ENCODE results near the gene PAK2. TPM values are rescaled to one million over a fixed set of nuclear protein-coding genes. Genes with fewer than 3 reads are reported as not detected.

PAK2 gene
- total and polyA plus RNA-seq, 9 of the 15 experiments (the other 6 are each of a cell fraction or from before 2014, with no cell fraction given), result 13.2 to 72.4 (median 35.7) TPM

DNA sequence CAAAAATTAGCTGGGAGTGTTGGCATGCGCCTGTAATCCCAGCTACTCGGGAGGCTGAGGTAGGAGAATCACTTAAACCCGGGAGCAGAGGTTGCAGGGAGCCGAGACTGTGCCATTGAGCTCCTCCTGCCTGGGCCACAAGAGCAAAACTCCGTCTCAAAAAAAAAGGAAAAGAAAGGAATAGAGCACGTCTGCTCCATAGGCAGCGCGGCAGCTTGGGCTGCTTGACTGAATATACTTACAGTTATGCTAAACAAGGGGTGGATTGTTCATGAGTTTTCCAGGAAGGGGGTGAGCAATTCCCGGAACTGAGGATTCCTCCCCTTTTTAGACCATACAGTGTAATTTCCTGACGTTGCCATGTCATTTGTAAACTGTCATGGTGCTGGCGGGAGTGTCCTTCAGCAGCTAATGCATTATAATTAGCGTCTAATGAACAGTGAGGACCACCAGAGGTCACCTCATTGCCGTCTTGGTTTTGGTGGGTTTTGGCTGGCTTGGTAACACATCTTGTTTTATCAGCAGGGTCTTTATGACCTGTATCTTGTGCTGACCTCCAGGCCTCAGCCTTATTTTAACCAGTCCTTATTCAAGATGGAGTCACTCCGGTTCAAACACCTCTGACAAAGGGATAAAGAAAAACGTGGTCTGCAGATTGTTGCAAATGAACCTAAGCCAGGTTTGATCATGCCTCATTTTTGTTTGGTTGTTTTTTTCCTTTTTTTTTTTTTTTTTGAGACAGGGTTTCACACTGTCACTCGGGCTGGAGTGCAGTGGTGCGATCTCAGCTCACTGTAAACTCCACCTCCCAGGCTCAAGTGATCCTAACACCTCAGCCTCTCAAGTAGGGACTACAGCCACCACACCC is 103.1 kb downstream of the PAK2 start (continued):
- no peak for TF ChIP-seq KAT2B (IDR thresholded peaks at IDR 0.05; ENCODE audit: low read depth, low read length)
- peak; percentile 79; the same call in 1 of the 2 replicates for TF ChIP-seq MTA3 (IDR thresholded peaks at IDR 0.05; ENCODE audit: borderline replicate concordance)
- no peak for TF ChIP-seq CBFA2T3 (IDR thresholded peaks at IDR 0.05)
- peak; percentile 55; the same call in 1 of the 2 replicates for TF ChIP-seq SMARCA5 (IDR thresholded peaks at IDR 0.05)
- peak; percentile 97 for TF ChIP-seq DACH1 (IDR thresholded peaks at IDR 0.05; ENCODE audit: partially characterized antibody)
- peak; percentile 58 for TF ChIP-seq POLR2G (IDR thresholded peaks at IDR 0.05; ENCODE audit: low read depth, low read length)
- peak; percentile 95 for TF ChIP-seq ZNF134 (CRISPR knock-in tag; conservative IDR thresholded peaks at IDR 0.05)
- no peak for TF ChIP-seq SNIP1 (IDR thresholded peaks at IDR 0.05; ENCODE audit: low read depth)
- TF ChIP-seq SIN3B (IDR thresholded peaks at IDR 0.05; ENCODE audit: low read depth), result no peak
- TF ChIP-seq ZNF436 (CRISPR knock-in tag; IDR thresholded peaks at IDR 0.05), result peak; percentile 81
- TF ChIP-seq CEBPG (CRISPR knock-in tag; IDR thresholded peaks at IDR 0.05), result peak; percentile 66; the same call in 1 of the 2 replicates
- TF ChIP-seq CEBPG (tag; conservative IDR thresholded peaks at IDR 0.05 in 1 of 2, IDR thresholded peaks at IDR 0.05 in 1 of 2), result peak in 1 of 2 experiments; percentile 77; a peak in 3 of 4 replicates
- TF ChIP-seq ZNF282 (CRISPR knock-in tag; IDR thresholded peaks at IDR 0.05), result no peak
- TF ChIP-seq, protein P1, sequence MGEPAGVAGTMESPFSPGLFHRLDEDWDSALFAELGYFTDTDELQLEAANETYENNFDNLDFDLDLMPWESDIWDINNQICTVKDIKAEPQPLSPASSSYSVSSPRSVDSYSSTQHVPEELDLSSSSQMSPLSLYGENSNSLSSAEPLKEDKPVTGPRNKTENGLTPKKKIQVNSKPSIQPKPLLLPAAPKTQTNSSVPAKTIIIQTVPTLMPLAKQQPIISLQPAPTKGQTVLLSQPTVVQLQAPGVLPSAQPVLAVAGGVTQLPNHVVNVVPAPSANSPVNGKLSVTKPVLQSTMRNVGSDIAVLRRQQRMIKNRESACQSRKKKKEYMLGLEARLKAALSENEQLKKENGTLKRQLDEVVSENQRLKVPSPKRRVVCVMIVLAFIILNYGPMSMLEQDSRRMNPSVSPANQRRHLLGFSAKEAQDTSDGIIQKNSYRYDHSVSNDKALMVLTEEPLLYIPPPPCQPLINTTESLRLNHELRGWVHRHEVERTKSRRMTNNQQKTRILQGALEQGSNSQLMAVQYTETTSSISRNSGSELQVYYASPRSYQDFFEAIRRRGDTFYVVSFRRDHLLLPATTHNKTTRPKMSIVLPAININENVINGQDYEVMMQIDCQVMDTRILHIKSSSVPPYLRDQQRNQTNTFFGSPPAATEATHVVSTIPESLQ (CRISPR knock-in tag; IDR thresholded peaks at IDR 0.05), result 0 out of 2 replicates have a peak, but pooled peaks have one; percentile 16
- TF ChIP-seq STAG1 (CRISPR knock-in tag; IDR thresholded peaks at IDR 0.05; ENCODE audit: borderline replicate concordance), result no peak
- TF ChIP-seq, protein P2, sequence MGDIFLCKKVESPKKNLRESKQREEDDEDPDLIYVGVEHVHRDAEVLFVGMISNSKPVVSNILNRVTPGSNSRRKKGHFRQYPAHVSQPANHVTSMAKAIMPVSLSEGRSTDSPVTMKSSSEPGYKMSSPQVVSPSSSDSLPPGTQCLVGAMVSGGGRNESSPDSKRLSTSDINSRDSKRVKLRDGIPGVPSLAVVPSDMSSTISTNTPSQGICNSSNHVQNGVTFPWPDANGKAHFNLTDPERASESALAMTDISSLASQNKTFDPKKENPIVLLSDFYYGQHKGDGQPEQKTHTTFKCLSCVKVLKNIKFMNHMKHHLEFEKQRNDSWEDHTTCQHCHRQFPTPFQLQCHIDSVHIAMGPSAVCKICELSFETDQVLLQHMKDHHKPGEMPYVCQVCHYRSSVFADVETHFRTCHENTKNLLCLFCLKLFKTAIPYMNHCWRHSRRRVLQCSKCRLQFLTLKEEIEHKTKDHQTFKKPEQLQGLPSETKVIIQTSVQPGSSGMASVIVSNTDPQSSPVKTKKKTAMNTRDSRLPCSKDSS (IDR thresholded peaks at IDR 0.05; ENCODE audit: low read depth, partially characterized antibody), result no peak
- TF ChIP-seq, protein P3, sequence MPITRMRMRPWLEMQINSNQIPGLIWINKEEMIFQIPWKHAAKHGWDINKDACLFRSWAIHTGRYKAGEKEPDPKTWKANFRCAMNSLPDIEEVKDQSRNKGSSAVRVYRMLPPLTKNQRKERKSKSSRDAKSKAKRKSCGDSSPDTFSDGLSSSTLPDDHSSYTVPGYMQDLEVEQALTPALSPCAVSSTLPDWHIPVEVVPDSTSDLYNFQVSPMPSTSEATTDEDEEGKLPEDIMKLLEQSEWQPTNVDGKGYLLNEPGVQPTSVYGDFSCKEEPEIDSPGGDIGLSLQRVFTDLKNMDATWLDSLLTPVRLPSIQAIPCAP (CRISPR knock-in tag; IDR thresholded peaks at IDR 0.05; ENCODE audit: borderline replicate concordance), result no peak
- TF ChIP-seq MAFK (IDR thresholded peaks at IDR 0.05; ENCODE audit: low read length), result no peak; the same call in 1 of the 2 replicates
- TF ChIP-seq, protein P4, sequence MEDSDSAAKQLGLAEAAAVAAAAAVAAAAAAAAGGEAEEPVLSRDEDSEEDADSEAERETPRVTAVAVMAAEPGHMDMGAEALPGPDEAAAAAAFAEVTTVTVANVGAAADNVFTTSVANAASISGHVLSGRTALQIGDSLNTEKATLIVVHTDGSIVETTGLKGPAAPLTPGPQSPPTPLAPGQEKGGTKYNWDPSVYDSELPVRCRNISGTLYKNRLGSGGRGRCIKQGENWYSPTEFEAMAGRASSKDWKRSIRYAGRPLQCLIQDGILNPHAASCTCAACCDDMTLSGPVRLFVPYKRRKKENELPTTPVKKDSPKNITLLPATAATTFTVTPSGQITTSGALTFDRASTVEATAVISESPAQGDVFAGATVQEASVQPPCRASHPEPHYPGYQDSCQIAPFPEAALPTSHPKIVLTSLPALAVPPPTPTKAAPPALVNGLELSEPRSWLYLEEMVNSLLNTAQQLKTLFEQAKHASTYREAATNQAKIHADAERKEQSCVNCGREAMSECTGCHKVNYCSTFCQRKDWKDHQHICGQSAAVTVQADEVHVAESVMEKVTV (CRISPR knock-in tag; IDR thresholded peaks at IDR 0.05), result peak; percentile 92
- TF ChIP-seq ZNF707 (CRISPR knock-in tag; conservative IDR thresholded peaks at IDR 0.05), result peak; percentile 96
